Prostate gland (tissue), 2 donors: ENCODE results near the gene DCDC2B. TPM values are rescaled to one million over a fixed set of nuclear protein-coding genes. Genes with fewer than 3 reads are reported as not detected.

Experiments
- DNase-seq: peaks from one replicate; pipeline ENCODE4 v3.0.0-alpha.2; 2019; ENCODE audit warnings: low spot score
- H3K27ac ChIP-seq, 2 donors: fragments of 200-600 bp; sonication (generic); 2 replicates each; pipeline ENCODE4 v1.5.1; 2017 to 2019
- H3K27me3 ChIP-seq: fragments of 200-600 bp; sonication (generic); replicated peaks from 2 replicates; pipeline ENCODE4 v1.5.1; 2019; ENCODE audit not compliant: insufficient read depth
- H3K36me3 ChIP-seq, 2 donors: fragments of 200-600 bp; sonication (generic); 1 replicate in 1 of 2; 2 replicates in 1 of 2; pipeline versions ENCODE4 v1.5.1 to v1.8.1; 2017 to 2019
- H3K4me1 ChIP-seq: fragments of 200-600 bp; sonication (generic); replicated peaks from 2 replicates; pipeline ENCODE4 v1.5.1; 2019
- H3K4me3 ChIP-seq, 2 donors: fragments of 200-600 bp; sonication (generic); 2 replicates each; pipeline ENCODE4 v1.5.1; 2017 to 2019
- H3K9me3 ChIP-seq: fragments of 200-600 bp; sonication (generic); 2 replicates; pipeline ENCODE4 v1.5.1; 2017
- CTCF ChIP-seq, 4 experiments: fragments of 200-600 bp in 2 of 4; fragments of 450-650 bp in 2 of 4; sonication (generic) in 2 of 4; IDR thresholded peaks; 1 replicate in 3 of 4; 2 replicates in 1 of 4; pipeline ENCODE4 v1.5.1; 2016 to 2019; ENCODE audit warnings: antibody characterized with exemption in 4 of 4, mild to moderate bottlenecking in 2 of 4, moderate library complexity in 2 of 4
- POLR2A ChIP-seq: fragments of 450-650 bp; IDR thresholded peaks from one replicate; pipeline ENCODE4 v1.6.1; 2016; ENCODE audit warnings: antibody characterized with exemption, mild to moderate bottlenecking
- POLR2AphosphoS5 ChIP-seq: sonication (generic); formaldehyde crosslinking; IDR thresholded peaks from one replicate; pipeline ENCODE4 v1.6.1; 2017; ENCODE audit warnings: antibody characterized with exemption
- WGBS: methylation state at CpG from one replicate; pipeline ENCODE4 v1.1.5; 2018; 5-methylcytosine and 5-hydroxymethylcytosine counted together
- intact Hi-C: fragments of 100-400 bp; cut with DNase I; formaldehyde crosslinking; loops from one replicate; pipeline ENCODE4 v1.14.2; 2022
- total RNA-seq, 2 donors: library from RNA; depleted of rRNA; stranded (reverse); fragments of >200 nt; gene quantifications; one replicate each; pipeline ENCODE4 v1.1.0, GENCODE V29; 2016

Gene DCDC2B
- total RNA-seq, 2 donors from 2014 or later = not detected

DNA sequence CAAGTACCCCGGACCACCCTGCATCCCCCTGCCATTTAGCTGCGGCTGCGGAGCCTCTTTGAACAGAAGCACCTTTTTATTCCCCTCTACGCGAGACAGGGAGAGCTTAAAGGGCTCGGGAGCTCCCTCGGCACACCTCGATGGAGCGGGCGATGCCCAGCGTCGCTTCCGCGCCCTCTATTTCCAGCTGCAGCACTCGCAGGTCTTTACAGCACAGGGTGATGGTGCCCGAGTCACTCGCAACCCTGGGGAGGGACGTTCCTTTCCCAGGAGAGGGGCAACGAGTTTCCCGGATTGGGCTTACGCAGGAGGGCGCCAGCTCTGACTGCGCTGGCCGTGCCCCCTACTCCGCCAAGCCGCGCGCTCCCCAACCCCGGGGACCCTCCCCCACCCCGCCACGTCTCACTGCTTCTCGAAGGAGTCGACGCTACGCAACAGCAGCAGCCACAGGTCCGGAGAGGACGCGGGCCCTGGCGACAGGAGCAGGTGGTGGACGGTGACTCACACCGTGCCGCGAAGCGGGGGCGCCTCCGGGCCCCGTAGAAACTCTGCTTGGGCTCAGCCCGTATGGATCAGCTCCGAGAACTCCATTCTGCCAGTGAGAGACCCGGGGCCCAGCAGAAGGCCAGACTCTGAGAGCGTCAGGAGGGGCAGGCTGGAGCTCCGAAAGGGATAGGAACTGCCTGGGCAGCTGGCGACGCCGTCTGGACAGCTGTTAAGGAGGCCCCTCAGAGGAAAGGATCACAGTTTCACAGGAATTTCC is 32.3 kb downstream of the DCDC2B start:
- Histone ChIP-seq H3K4me1 (no peaks in the 10 kb centered on the region), H3K9me3 (no peaks in the 10 kb centered on the region), H3K36me3 (no peaks in the 10 kb centered on the region), H3K4me3 (peak overlapping the region; percentile 36 to 52), H3K27ac (peak overlapping the region; percentile 76 to 81), H3K27me3 (no peaks in the 10 kb centered on the region)
- WGBS = 2% methylated on average over 38 of the region's 55 CpGs
- TF ChIP-seq POLR2AphosphoS5 (no peak), CTCF (IDR thresholded peaks at IDR 0.05) (peak in 1 of 4 experiments; percentile 21), POLR2A (peak; percentile 39)
- peak; percentile 41 for DNase-seq
- intact Hi-C loops = loop anchor here (5.0 kb wide), 2 partner anchors 59 to 111 kb away; no protein-coding TSS in a partner anchor

DNA sequence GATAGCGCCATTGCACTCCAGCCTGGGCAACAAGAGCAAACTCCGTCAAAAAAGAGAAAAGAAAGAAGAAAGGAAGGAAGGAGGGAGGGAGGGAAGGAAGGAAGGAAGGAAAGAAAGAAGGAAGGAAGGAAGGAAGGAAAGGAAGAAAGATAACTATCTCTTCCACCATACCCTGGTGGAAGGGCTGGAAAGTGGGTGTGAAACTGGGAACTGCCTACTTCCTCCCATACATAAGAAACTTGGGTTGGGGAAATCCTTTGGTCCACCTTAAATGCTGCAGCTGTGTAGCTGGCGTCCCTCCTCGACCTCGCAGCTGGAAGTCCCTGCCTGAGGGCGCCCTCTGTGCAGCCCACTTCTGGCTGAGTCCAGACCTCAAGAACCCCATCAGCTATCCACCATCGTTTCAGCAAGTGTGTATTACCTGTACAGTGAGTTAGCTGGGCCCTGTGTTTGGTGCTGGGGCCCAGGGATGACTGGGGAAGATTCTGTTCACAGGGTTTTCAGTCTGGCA is 33.5 kb downstream of the DCDC2B start:
- 43% methylated on average over 7 of the region's 7 CpGs for WGBS
- no peak for DNase-seq

DNA sequence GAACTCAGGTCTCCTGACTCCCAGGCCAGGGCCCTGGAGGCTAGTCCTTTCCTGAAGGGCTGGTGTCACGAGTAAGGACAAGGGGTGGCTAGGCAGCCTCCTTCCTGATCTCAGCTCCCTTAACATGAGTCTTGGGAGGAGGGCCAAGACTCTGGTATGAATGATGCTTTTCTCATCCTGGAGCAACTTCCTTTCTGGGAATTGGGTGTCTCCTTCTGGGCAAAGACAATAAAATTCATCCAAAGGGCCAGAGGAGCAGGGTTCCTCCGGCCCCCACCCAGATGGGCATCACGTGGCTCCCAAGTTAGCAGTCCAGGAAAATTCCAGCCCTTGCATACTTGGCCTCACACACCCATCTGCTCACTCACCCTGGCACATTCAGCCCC is 38.0 kb downstream of the DCDC2B start, which contains the start of gene FAM167B:
Gene FAM167B, plus strand, starts transcription at position 335 of the 386 bp plus-strand sequence. CDS start 200 bp downstream, outside the sequence.
- intact Hi-C loops = no loop called here
- no peaks in the 10 kb centered on the region for H3K4me1 ChIP-seq

More for the DNA sequence above, 33.5 kb downstream of the DCDC2B start:
- no peak for TF ChIP-seq POLR2A
- TF ChIP-seq CTCF (IDR thresholded peaks at IDR 0.05) = no peak
- no peak for TF ChIP-seq POLR2AphosphoS5
- H3K4me1 ChIP-seq = no peaks in the 10 kb centered on the region
- H3K27ac ChIP-seq = no peak overlapping the region
- H3K4me3 ChIP-seq = no peak overlapping the region
- no peaks in the 10 kb centered on the region for H3K36me3 ChIP-seq
- no peaks in the 10 kb centered on the region for H3K27me3 ChIP-seq
- intact Hi-C loops = loop anchor here (5.0 kb wide), 2 partner anchors 60 to 110 kb away; no protein-coding TSS in a partner anchor
- H3K9me3 ChIP-seq = no peaks in the 10 kb centered on the region

DNA sequence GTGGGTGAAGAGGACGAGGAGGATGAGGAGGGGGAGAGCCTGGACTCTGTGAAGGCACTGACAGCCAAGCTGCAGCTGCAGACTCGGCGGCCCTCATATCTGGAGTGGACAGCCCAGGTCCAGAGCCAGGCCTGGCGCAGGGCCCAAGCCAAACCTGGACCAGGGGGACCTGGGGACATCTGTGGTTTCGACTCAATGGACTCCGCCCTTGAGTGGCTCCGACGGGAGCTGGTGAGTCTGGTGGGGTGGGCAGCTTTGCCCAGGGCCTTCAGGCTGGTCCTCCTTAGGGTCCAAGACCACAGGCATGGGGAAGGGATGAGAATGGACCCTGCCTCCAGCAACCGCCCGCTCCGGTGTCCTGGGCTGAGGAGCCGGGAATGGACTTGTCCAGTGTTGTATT is 38.6 kb downstream of the DCDC2B start:
- no peaks in the 10 kb centered on the region for H3K4me1 ChIP-seq
- H3K4me3 ChIP-seq = no peak overlapping the region
- peak overlapping the region; percentile 22 to 48 for H3K27ac ChIP-seq
- TF ChIP-seq CTCF (IDR thresholded peaks at IDR 0.05) (no peak), POLR2A (no peak), POLR2AphosphoS5 (no peak)
- DNase-seq = no peak
- H3K36me3 ChIP-seq = no peaks in the 10 kb centered on the region
- WGBS = 85% methylated on average over 12 of the region's 12 CpGs
- H3K27me3 ChIP-seq = no peaks in the 10 kb centered on the region
- H3K9me3 ChIP-seq = no peaks in the 10 kb centered on the region
- intact Hi-C loops = no loop called here

More for the DNA sequence above, 38.0 kb downstream of the DCDC2B start, which contains the start of gene FAM167B:
- Histone ChIP-seq H3K36me3 (no peaks in the 10 kb centered on the region), H3K27me3 (no peaks in the 10 kb centered on the region), H3K4me3 (no peak within 1 kb of the TSS), H3K9me3 (no peaks in the 10 kb centered on the region), H3K27ac (peak within 1 kb of the TSS; percentile 22 to 48)
- DNase-seq = no peak
- WGBS = 54% methylated on average over 3 of the region's 3 CpGs
- peak; percentile 51 for TF ChIP-seq POLR2AphosphoS5
- no peak for TF ChIP-seq CTCF (IDR thresholded peaks at IDR 0.05)
